Right lobe of liver (tissue), 4 donors: ENCODE measurements around the gene KCNQ4.

Experiments
- CTCF ChIP-seq, 4 donors: fragments of 200-600 bp in 3 of 4; fragments of 450-650 bp in 1 of 4; IDR thresholded peaks; one replicate each; pipeline versions ENCODE4 v1.5.1 to v1.8.0; 2016 to 2022; ENCODE audit warnings: antibody characterized with exemption in 4 of 4, mild to moderate bottlenecking in 2 of 4
- POLR2A ChIP-seq: fragments of 450-650 bp; IDR thresholded peaks from one replicate; pipeline ENCODE4 v1.6.1; 2017; ENCODE audit warnings: antibody characterized with exemption, mild to moderate bottlenecking
- donor health status: DM: no; HTN: no; CAD: no.
- donor health status: DM: no; HTN: no; CAD: no.
- donor health status: DM: no; HTN: yes; CAD: no.

- TF ChIP-seq CTCF (IDR thresholded peaks at IDR 0.05) (no peak), POLR2A (no peak)
Observed at GRCh38 chr1:40743452-40743851, 40.1 kb upstream of the KCNQ4 start.
